ENCODE measurements around the gene MYOM1.

GRCh38 chr18:3093624-3094337, 126.0 kb downstream of the MYOM1 start:
- TF ChIP-seq, protein P1, sequence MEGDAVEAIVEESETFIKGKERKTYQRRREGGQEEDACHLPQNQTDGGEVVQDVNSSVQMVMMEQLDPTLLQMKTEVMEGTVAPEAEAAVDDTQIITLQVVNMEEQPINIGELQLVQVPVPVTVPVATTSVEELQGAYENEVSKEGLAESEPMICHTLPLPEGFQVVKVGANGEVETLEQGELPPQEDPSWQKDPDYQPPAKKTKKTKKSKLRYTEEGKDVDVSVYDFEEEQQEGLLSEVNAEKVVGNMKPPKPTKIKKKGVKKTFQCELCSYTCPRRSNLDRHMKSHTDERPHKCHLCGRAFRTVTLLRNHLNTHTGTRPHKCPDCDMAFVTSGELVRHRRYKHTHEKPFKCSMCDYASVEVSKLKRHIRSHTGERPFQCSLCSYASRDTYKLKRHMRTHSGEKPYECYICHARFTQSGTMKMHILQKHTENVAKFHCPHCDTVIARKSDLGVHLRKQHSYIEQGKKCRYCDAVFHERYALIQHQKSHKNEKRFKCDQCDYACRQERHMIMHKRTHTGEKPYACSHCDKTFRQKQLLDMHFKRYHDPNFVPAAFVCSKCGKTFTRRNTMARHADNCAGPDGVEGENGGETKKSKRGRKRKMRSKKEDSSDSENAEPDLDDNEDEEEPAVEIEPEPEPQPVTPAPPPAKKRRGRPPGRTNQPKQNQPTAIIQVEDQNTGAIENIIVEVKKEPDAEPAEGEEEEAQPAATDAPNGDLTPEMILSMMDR (IDR thresholded peaks at IDR 0.05; ENCODE audit: poor library complexity) = no peak
- no peak for TF ChIP-seq EZH2 (IDR thresholded peaks at IDR 0.05; ENCODE audit: borderline replicate concordance)
- no peak for TF ChIP-seq EZH2phosphoT487 (IDR thresholded peaks at IDR 0.05; ENCODE audit: low read depth, severe bottlenecking, unreplicated experiment)

Data from hepatocyte (in vitro differentiated cells).